Measurements from ENCODE around the gene FBXO47.

Gene FBXO47

GRCh38 chr17:38996660-38997337, 29.6 kb upstream of the FBXO47 start:
- no peak for DNase-seq (ENCODE audit: low spot score)
- TF ChIP-seq, protein P1, sequence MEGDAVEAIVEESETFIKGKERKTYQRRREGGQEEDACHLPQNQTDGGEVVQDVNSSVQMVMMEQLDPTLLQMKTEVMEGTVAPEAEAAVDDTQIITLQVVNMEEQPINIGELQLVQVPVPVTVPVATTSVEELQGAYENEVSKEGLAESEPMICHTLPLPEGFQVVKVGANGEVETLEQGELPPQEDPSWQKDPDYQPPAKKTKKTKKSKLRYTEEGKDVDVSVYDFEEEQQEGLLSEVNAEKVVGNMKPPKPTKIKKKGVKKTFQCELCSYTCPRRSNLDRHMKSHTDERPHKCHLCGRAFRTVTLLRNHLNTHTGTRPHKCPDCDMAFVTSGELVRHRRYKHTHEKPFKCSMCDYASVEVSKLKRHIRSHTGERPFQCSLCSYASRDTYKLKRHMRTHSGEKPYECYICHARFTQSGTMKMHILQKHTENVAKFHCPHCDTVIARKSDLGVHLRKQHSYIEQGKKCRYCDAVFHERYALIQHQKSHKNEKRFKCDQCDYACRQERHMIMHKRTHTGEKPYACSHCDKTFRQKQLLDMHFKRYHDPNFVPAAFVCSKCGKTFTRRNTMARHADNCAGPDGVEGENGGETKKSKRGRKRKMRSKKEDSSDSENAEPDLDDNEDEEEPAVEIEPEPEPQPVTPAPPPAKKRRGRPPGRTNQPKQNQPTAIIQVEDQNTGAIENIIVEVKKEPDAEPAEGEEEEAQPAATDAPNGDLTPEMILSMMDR (IDR thresholded peaks at IDR 0.05), result no peak
- no peak overlapping the region for H3K27ac ChIP-seq
- H3K4me3 ChIP-seq, result no peak overlapping the region

DNA sequence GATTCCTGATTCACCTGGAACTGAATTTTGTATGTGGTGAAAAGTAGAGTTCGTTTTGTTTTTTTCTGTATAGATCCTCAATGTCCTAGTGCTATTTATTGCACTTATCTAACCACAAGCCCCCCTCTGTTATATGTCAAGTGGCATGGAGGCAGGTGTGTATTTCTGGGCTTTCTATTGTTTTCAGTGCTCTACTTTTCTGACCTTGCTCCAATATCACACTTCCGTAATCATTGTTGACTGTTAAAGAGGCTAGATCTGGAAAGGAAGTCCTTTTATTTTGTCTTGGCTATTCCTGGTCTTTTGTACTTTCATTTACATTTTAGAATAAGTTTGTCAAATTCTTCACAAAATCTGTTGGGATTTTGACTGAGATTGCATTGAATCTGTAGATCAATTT, 26.8 kb upstream of the FBXO47 start:
- TF ChIP-seq, protein P1 (IDR thresholded peaks at IDR 0.05), result no peak
- no peak overlapping the region for H3K27ac ChIP-seq
- DNase-seq (ENCODE audit: low spot score), result no peak
- no peak overlapping the region for H3K4me3 ChIP-seq

GRCh38 chr17:38984666-38985065, 17.5 kb upstream of the FBXO47 start:
- DNase-seq (ENCODE audit: low spot score), result no peak
- TF ChIP-seq, protein P1 (IDR thresholded peaks at IDR 0.05), result no peak
- H3K4me3 ChIP-seq, result no peak overlapping the region
- H3K27ac ChIP-seq, result no peak overlapping the region

DNA sequence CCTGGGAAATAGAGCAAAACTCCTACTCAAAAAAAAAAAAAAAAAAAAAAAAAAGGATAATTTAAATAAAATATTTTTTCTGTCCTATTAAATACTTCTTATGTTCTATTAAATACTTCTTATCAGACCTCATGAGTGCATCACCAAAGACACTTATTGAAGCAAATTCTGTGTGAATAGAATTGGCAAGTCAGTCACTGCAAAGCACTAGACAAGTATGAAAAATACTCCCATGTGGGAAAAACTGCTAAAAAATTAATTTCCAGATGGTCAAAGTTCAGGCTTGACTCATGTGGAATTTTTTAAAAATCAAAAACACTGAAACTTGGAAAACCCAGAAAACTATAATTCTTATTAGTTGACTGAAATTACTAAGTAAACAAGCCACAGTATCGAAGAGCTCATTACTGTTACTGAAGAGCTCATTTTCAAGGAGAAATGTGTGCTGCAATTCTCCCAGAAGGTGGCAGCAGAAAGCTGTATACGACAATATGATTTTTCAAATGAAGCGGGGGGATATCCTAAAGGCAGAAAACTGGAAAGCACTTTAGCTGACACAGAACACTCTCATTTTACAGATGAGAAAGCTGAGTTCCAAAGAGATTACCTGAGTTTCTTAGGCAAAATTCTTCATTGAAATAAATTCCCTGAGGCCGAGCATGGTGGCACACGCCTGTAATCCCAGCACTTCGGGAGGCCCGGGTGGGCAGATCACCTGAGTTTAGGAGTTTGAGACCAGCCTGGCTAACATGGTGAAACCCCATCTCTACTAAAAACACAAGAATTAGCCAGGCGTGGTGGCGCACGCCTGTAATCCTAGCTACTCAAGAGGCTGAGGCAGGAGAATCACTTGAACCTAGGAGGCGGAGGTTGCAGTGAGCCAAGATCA, 15.9 kb upstream of the FBXO47 start:
- Histone ChIP-seq H3K27ac (peak overlapping the region in 1 of 2 donors; percentile 91), H3K4me3 (no peak overlapping the region)
- DNase-seq (ENCODE audit: low spot score), result no peak
- TF ChIP-seq, protein P1 (IDR thresholded peaks at IDR 0.05), result peak; percentile 32

DNA sequence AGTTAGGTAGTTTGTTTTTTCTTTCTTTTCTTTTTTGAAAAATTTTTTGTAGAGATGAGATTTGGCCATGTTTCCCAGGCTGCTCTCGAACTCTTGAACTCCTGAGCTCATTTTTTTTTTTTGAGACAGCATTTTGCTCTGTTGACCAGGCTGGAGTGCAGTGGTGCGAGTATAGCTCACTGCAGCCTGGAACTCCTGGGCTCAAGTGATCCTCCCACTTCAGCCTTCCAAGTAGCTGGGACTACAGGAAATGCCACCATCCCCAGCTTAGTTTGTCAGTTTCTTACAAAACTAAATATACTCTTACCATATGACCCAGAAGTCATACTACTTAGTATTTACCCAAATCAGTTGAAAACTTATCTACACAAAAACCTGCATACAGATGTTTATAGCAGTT, 14.4 kb upstream of the FBXO47 start:
- TF ChIP-seq, protein P1 (IDR thresholded peaks at IDR 0.05), result no peak
- peak overlapping the region in 1 of 2 donors; percentile 91 for H3K27ac ChIP-seq

GRCh38 chr17:38980490-38981217, 13.5 kb upstream of the FBXO47 start:
- H3K4me3 ChIP-seq, result peak overlapping the region; percentile 60
- TF ChIP-seq, protein P1 (IDR thresholded peaks at IDR 0.05), result no peak
- DNase-seq (ENCODE audit: low spot score), result no peak
- H3K27ac ChIP-seq, result peak overlapping the region; percentile 50 to 91

More for the DNA sequence above, 14.4 kb upstream of the FBXO47 start:
- H3K4me3 ChIP-seq, result peak overlapping the region; percentile 60
- DNase-seq (ENCODE audit: low spot score), result no peak
